Measurements from ENCODE around the gene EHMT1.

GRCh38 chr9:137716694-137717287 is 98.0 kb downstream of the EHMT1 start:
- TF ChIP-seq CTCF (IDR thresholded peaks at IDR 0.05) (no peak), ZFP36 (IDR thresholded peaks at IDR 0.05; ENCODE audit: borderline replicate concordance, partially characterized antibody) (no peak), ELK1 (IDR thresholded peaks at IDR 0.05; ENCODE audit: low read depth, low read length) (no peak), POLR2AphosphoS2 (conservative IDR thresholded peaks at IDR 0.05; ENCODE audit: low read length) (no peak), REST (IDR thresholded peaks at IDR 0.05) (no peak), SREBF2 (IDR thresholded peaks at IDR 0.05) (no peak), CHD2 (IDR thresholded peaks at IDR 0.05; ENCODE audit: low read length, partially characterized antibody) (no peak)

All from A549 (cell line).